Caco-2 (cell line): ENCODE data around the gene PAIP1. TPM values are rescaled to one million over a fixed set of nuclear protein-coding genes. Genes with fewer than 3 reads are reported as not detected.
A peak's percentile ranks its signal among the peaks of the same experiment; 100 is the strongest.

Experiments
- BruUV-seq: library from RNA; stranded (reverse); fragments of 400-500 nt; replicated peaks from 2 replicates; lab custom pipeline; 2021; lab: Mats Ljungman, UMichigan
- CTCF ChIA-PET: fragments of 300-600 bp; sonication (Branson Sonifier 250); formaldehyde crosslinking; loops from one replicate; lab custom pipeline; 2022; ENCODE audit warnings: antibody characterized with exemption; lab: Charles Lee
- POLR2A ChIA-PET: fragments of 300-600 bp; sonication (Branson Sonifier 250); formaldehyde crosslinking; loops from one replicate; lab custom pipeline; 2022; ENCODE audit warnings: antibody characterized with exemption; lab: Charles Lee
- DNase-seq, 2 experiments: peaks; one replicate each; pipeline versions ENCODE4 v3.0.0 to v3.0.0-alpha.2; 2020 to 2022
- H3K27me3 ChIP-seq: replicated peaks from 2 replicates; pipeline ENCODE4 v1.6.0; 2011; ENCODE audit warnings: low read length; ENCODE audit not compliant: control insufficient read depth, insufficient read depth
- H3K36me3 ChIP-seq: 2 replicates; pipeline ENCODE4 v1.5.1; 2011; ENCODE audit warnings: low read length; ENCODE audit not compliant: control insufficient read depth, insufficient read depth
- H3K4me1 ChIP-seq: fragments of 250-450 bp; sonication (Bioruptor Pico); 2 replicates; pipeline ENCODE4 v1.5.1; 2020; ENCODE audit warnings: mild to moderate bottlenecking
- H3K4me3 ChIP-seq: 2 replicates; pipeline ENCODE4 v1.5.1; 2011; ENCODE audit warnings: low read depth, mild to moderate bottlenecking, control low read depth, low read length
- H3K9me3 ChIP-seq: fragments of 250-450 bp; sonication (Bioruptor Pico); 2 replicates; pipeline ENCODE4 v1.5.1; 2020; ENCODE audit warnings: mild to moderate bottlenecking, moderate library complexity
- H3K27ac Mint-ChIP-seq: one replicate; pipeline ENCODE4 v1.8.0; 2022; ENCODE audit warnings: mixed read lengths; ENCODE audit not compliant: unreplicated experiment
- H3K27me3 Mint-ChIP-seq: one replicate; pipeline ENCODE4 v1.8.0; 2022; ENCODE audit warnings: mixed read lengths; ENCODE audit not compliant: insufficient read depth, unreplicated experiment
- H3K36me3 Mint-ChIP-seq: one replicate; pipeline ENCODE4 v1.8.0; 2022; ENCODE audit warnings: mild to moderate bottlenecking, mixed read lengths; ENCODE audit not compliant: insufficient read depth, unreplicated experiment
- H3K4me1 Mint-ChIP-seq: one replicate; pipeline ENCODE4 v1.8.0; 2022; ENCODE audit warnings: low read depth, mixed read lengths; ENCODE audit not compliant: unreplicated experiment
- H3K4me3 Mint-ChIP-seq: one replicate; pipeline ENCODE4 v1.8.0; 2022; ENCODE audit warnings: mild to moderate bottlenecking, moderate library complexity, mixed read lengths; ENCODE audit not compliant: unreplicated experiment
- H3K9me3 Mint-ChIP-seq: one replicate; pipeline ENCODE4 v1.8.0; 2022; ENCODE audit warnings: mixed read lengths; ENCODE audit not compliant: unreplicated experiment
- intact Hi-C: fragments of 100-400 bp; cut with micrococcal nuclease; formaldehyde crosslinking; loops from one replicate; pipeline ENCODE4 v1.10.0; 2022; ENCODE audit not compliant: unreplicated experiment
- total RNA-seq: library from RNA; stranded (reverse); gene quantifications from 2 replicates; pipeline ENCODE4 v1.2.3, GENCODE V29; 2022
- TF ChIP-seq, protein P1 (sequence below), 2 experiments: fragments of 200-600 bp in 1 of 2; IDR thresholded peaks; 1 replicate in 1 of 2; 2 replicates in 1 of 2; pipeline versions ENCODE4 v1.5.1 to v1.8.0; 2011 to 2022; ENCODE audit warnings: antibody characterized with exemption in 1 of 2, control low read depth in 1 of 2, inconsistent platforms in 1 of 2, low read depth in 1 of 2, low read length in 1 of 2, mild to moderate bottlenecking in 1 of 2, moderate library complexity in 1 of 2; ENCODE audit not compliant: insufficient read depth in 1 of 2, severe bottlenecking in 1 of 2, unreplicated experiment in 1 of 2

The PAIP1 gene
- total RNA-seq, 1 experiment from 2014 or later: 121 TPM

- ChIA-PET CTCF (no interaction called here), POLR2A (no interaction called here)
- H3K36me3 ChIP-seq: no peaks in the 10 kb centered on the region
- H3K4me1 Mint-ChIP-seq: peaks cover 11% of the 10 kb centered on the region
- H3K27me3 Mint-ChIP-seq: no peaks in the 10 kb centered on the region
- no peak overlapping the region for H3K4me3 ChIP-seq
- intact Hi-C loops: no loop called here
- no peak overlapping the region for H3K4me3 Mint-ChIP-seq
- no peaks in the 10 kb centered on the region for H3K9me3 ChIP-seq
- DNase-seq: no peak
- TF ChIP-seq, protein P1, sequence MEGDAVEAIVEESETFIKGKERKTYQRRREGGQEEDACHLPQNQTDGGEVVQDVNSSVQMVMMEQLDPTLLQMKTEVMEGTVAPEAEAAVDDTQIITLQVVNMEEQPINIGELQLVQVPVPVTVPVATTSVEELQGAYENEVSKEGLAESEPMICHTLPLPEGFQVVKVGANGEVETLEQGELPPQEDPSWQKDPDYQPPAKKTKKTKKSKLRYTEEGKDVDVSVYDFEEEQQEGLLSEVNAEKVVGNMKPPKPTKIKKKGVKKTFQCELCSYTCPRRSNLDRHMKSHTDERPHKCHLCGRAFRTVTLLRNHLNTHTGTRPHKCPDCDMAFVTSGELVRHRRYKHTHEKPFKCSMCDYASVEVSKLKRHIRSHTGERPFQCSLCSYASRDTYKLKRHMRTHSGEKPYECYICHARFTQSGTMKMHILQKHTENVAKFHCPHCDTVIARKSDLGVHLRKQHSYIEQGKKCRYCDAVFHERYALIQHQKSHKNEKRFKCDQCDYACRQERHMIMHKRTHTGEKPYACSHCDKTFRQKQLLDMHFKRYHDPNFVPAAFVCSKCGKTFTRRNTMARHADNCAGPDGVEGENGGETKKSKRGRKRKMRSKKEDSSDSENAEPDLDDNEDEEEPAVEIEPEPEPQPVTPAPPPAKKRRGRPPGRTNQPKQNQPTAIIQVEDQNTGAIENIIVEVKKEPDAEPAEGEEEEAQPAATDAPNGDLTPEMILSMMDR (IDR thresholded peaks at IDR 0.05; ENCODE audit: insufficient read depth in 1 of 2, low read depth in 1 of 2, low read length in 1 of 2, severe bottlenecking in 1 of 2, unreplicated experiment in 1 of 2): no peak
- H3K4me1 ChIP-seq: peaks cover 3% of the 10 kb centered on the region; the same call in 1 of the 2 replicates
- no peaks in the 10 kb centered on the region for H3K9me3 Mint-ChIP-seq
- no TSS peak for BruUV-seq
- H3K27ac Mint-ChIP-seq: no peak overlapping the region
- peaks cover 21% of the 10 kb centered on the region for H3K36me3 Mint-ChIP-seq
- no peaks in the 10 kb centered on the region for H3K27me3 ChIP-seq
Measured at GRCh38 chr5:43485406-43485805, 71.5 kb downstream of the PAIP1 start.

GRCh38 chr5:43484106-43484849 is 72.6 kb downstream of the PAIP1 start:
- ChIA-PET POLR2A (interaction anchor here (0.6 to 1.6 kb wide), 15 partner anchors 8 to 363 kb away, joined by 3 to 26 read pairs (median 5); partner anchors contain the start of genes C5orf34, HMGCS1, NNT and ZNF131), CTCF (interaction anchor here (0.5 to 1.8 kb wide), 35 partner anchors 9 to 899 kb away, joined by 3 to 28 read pairs (median 5); partner anchors contain the start of genes ANXA2R, C5orf34, CCL28 and HMGCS1)
- TF ChIP-seq, protein P1 (IDR thresholded peaks at IDR 0.05; ENCODE audit: insufficient read depth in 1 of 2, low read depth in 1 of 2, low read length in 1 of 2, severe bottlenecking in 1 of 2, unreplicated experiment in 1 of 2): peak; percentile 75 to 82
- H3K9me3 Mint-ChIP-seq: no peaks in the 10 kb centered on the region
- intact Hi-C loops: loop anchor here (1.0 kb wide), 2 partner anchors 30 to 87 kb away; no protein-coding TSS in a partner anchor
- H3K36me3 ChIP-seq: no peaks in the 10 kb centered on the region
- peak; percentile 83 to 91 for DNase-seq
- peak overlapping the region; percentile 99 for H3K27ac Mint-ChIP-seq
- peak overlapping the region; percentile 95 for H3K4me3 Mint-ChIP-seq
- H3K36me3 Mint-ChIP-seq: peaks cover 21% of the 10 kb centered on the region
- H3K4me1 ChIP-seq: peaks cover 3% of the 10 kb centered on the region; the same call in 1 of the 2 replicates
- no peaks in the 10 kb centered on the region for H3K9me3 ChIP-seq
- H3K4me3 ChIP-seq: peak overlapping the region; percentile 81
- BruUV-seq: TSS peak; percentile 89
- no peaks in the 10 kb centered on the region for H3K27me3 Mint-ChIP-seq
- peaks cover 11% of the 10 kb centered on the region for H3K4me1 Mint-ChIP-seq
- H3K27me3 ChIP-seq: no peaks in the 10 kb centered on the region

GRCh38 chr5:43483298-43484105 is 73.4 kb downstream of the PAIP1 start, which contains the start of gene TMEM267:
TSS of gene TMEM267 (minus strand) at chr5:43483865. CDS start at chr5:43453969, 29,896 bp downstream.
- ChIA-PET CTCF (interaction anchor here (0.5 to 1.8 kb wide), 34 partner anchors 8 to 899 kb away, joined by 3 to 28 read pairs (median 4); partner anchors contain the start of genes ANXA2R, C5orf34, CCL28 and HMGCS1), POLR2A (interaction anchor here (0.6 to 1.6 kb wide), 15 partner anchors 14 to 362 kb away, joined by 3 to 26 read pairs (median 5); partner anchors contain the start of genes C5orf34, HMGCS1, NNT and ZNF131)
- Mint-ChIP-seq H3K9me3 (no peaks in the 10 kb centered on the region), H3K4me1 (peaks cover 11% of the 10 kb centered on the region), H3K4me3 (peak within 1 kb of the TSS; percentile 95), H3K27ac (peak within 1 kb of the TSS; percentile 99), H3K36me3 (peaks cover 16% of the 10 kb centered on the region), H3K27me3 (no peaks in the 10 kb centered on the region)
- intact Hi-C loops: loop anchor here (1.0 to 2.0 kb wide), 6 partner anchors 31 to 257 kb away; partner anchors contain the start of genes HMGCS1 and PAIP1
- TSS peak; percentile 68 for BruUV-seq
- H3K4me3 ChIP-seq: peak within 1 kb of the TSS; percentile 81
- TF ChIP-seq, protein P1 (IDR thresholded peaks at IDR 0.05; ENCODE audit: insufficient read depth in 1 of 2, low read depth in 1 of 2, low read length in 1 of 2, severe bottlenecking in 1 of 2, unreplicated experiment in 1 of 2): no peak
- no peaks in the 10 kb centered on the region for H3K36me3 ChIP-seq
- H3K27me3 ChIP-seq: no peaks in the 10 kb centered on the region
- peaks cover 3% of the 10 kb centered on the region; the same call in 1 of the 2 replicates for H3K4me1 ChIP-seq
- no peaks in the 10 kb centered on the region for H3K9me3 ChIP-seq
- peak; percentile 90 to 91 for DNase-seq
